ENCODE data around the gene POMP.
A peak's percentile ranks its signal among the peaks of the same experiment; 100 is the strongest.

Gene POMP

DNA sequence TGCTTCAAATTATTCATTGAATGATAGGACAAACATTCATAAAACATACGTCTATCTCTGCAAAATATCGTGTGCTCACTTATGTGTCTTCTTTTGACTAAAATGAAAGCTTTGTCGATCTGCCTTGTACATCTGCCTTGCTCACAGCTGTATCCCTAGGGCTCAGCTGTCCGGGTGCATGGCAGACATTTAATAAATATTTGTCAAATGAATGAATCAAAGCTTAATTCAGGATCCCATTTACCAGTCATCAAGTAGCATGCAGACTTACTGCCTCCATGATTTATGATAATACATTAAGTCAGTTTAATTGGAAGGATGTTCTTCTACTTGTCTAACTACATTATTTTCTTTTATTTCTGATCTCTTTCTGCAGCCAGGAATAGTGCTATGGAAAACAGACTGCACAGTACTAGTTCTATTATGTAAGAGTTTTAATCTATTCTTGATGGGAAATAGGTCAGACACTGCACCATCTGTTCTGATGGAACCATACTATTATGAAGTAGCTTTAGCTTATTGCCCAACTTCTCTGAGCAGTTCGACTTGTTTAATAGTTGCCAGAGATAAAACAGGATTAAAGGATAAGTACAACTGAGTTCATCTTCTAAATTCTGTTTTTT is 46.6 kb downstream of the POMP start:
- no peak for DNase-seq (ENCODE audit: low read depth)
- no peak overlapping the region for H3K4me3 ChIP-seq (ENCODE audit: low read depth, low read length)
- TF ChIP-seq, protein P1, sequence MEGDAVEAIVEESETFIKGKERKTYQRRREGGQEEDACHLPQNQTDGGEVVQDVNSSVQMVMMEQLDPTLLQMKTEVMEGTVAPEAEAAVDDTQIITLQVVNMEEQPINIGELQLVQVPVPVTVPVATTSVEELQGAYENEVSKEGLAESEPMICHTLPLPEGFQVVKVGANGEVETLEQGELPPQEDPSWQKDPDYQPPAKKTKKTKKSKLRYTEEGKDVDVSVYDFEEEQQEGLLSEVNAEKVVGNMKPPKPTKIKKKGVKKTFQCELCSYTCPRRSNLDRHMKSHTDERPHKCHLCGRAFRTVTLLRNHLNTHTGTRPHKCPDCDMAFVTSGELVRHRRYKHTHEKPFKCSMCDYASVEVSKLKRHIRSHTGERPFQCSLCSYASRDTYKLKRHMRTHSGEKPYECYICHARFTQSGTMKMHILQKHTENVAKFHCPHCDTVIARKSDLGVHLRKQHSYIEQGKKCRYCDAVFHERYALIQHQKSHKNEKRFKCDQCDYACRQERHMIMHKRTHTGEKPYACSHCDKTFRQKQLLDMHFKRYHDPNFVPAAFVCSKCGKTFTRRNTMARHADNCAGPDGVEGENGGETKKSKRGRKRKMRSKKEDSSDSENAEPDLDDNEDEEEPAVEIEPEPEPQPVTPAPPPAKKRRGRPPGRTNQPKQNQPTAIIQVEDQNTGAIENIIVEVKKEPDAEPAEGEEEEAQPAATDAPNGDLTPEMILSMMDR (IDR thresholded peaks at IDR 0.05; ENCODE audit: insufficient read depth, low read depth, low read length, missing control alignments), result no peak

DNA sequence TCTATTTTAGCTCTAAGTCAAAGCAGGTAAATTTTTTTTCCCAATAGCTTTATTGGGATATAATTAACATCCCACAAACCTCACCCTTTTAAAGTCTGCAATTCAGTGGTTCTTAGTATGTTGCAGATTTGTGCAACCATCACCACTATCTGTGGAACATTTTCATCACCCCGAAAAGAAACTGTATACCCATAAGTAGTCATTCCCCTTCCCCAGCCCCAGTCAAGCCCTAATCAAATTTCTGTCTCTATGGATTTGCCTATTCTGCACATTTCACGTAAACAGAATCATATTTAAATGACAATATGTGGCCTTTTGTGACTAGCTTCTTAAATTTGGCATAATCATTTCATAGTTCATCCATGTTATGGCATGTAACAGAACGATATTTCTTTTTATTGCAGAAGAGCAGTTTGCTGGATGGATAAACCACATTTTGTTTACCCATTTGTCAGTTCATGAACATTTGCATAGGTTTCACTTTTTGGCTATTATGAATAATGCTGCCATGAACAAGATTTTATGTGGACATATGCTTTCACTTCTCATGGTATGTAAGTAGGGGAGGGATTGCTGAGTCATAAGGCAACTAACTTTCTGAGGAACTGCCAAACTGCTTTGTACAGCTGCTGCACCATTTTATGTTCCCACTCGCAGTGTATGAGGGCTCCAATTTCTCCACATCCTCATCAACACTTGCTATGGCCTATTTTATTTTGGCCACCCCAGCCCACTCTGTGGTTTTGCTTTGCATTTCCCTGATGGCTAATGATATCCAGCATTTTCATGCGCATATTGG is 48.9 kb downstream of the POMP start:
- TF ChIP-seq, protein P1 (IDR thresholded peaks at IDR 0.05; ENCODE audit: insufficient read depth, low read depth, low read length, missing control alignments), result no peak
- DNase-seq (ENCODE audit: low read depth), result peak; percentile 94
- no peak overlapping the region for H3K4me3 ChIP-seq (ENCODE audit: low read depth, low read length)

DNA sequence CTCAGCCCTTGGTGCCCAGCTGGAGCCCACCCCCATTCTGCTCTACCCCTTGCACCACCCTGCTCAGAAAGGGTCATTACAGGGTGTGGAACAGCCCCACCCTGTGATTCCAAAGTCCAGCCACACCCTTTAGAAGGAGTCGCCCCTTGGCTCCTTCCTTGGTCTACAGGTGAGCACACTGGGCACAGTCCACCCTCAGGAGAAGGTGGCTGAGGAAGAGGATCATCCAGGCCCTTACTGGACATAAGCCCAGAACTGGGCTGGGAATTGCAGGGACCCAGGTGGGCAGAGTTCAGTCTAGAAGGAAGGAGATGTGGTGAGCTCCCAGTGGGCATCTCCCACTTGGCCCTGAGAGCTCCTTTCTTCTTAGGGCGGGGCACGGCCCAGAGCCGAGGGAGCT is 51.2 kb downstream of the POMP start:
- TF ChIP-seq, protein P1 (IDR thresholded peaks at IDR 0.05; ENCODE audit: insufficient read depth, low read depth, low read length, missing control alignments), result no peak
- DNase-seq (ENCODE audit: low read depth), result no peak
- no peak overlapping the region for H3K4me3 ChIP-seq (ENCODE audit: low read depth, low read length)

DNA sequence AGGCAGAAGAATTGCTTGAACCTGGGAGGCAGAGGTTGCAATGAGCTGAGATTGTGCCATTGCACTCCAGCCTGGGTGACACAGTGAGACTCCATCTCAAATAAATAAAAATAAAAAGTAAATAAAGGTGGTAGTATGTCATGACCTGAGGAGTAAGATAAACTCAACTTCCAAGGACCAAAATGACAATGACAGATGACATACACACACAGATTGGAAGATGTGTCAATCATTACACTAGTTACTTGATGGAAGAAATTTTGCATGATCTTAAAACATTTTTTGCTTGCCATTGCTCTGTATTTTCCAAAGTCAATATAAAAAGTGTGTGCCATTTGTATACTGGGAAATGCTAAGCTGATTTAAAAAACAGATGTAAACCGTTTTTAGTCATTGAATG is 55.7 kb downstream of the POMP start:
- no peak overlapping the region for H3K4me3 ChIP-seq (ENCODE audit: low read depth, low read length)
- DNase-seq (ENCODE audit: low read depth), result no peak
- TF ChIP-seq, protein P1 (IDR thresholded peaks at IDR 0.05; ENCODE audit: insufficient read depth, low read depth, low read length, missing control alignments), result no peak

DNA sequence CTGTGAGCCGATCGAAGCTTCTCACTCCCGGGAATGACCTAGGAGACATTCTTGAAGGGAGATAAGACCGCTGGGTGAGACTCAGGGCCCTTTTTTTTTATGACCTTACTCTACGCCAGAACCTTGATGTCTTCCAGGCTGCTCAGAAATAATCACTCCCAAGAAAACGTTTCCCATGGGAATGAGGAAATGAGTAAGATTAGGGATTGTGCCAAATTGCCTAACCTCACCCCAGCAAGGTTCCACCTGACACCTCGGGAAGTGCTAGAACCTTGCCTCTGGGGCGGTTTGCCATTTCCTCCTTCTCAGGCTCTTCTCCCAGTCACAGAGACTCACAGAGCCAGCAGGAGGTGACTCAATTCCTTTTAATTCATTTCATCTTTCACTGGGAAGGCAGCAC is 57.6 kb downstream of the POMP start:
- no peak for DNase-seq (ENCODE audit: low read depth)
- no peak overlapping the region for H3K4me3 ChIP-seq (ENCODE audit: low read depth, low read length)
- TF ChIP-seq, protein P1 (IDR thresholded peaks at IDR 0.05; ENCODE audit: insufficient read depth, low read depth, low read length, missing control alignments), result no peak

DNA sequence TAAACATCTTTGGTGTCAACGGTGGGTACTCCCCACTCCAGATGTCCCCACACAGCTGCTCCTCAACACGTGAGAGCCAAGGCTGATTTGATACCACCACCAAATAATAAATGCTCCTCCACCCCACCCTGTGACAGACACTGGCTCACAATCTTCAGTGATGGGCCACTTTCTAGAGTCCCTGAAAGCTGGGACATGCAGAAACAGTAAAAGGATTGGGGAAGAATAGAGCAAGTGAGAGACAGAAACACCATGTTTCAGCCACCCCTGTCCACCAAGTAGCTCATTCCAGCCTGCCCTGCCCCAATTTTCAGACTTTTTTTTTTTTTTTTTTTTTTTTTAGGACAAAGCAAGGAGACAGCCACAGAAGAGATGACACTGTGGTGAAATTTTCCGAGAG is 58.2 kb downstream of the POMP start:
- no peak overlapping the region for H3K4me3 ChIP-seq (ENCODE audit: low read depth, low read length)
- TF ChIP-seq, protein P1 (IDR thresholded peaks at IDR 0.05; ENCODE audit: insufficient read depth, low read depth, low read length, missing control alignments), result no peak
- no peak for DNase-seq (ENCODE audit: low read depth)
